ENCODE data around the gene CADM2.

Gene CADM2

DNA sequence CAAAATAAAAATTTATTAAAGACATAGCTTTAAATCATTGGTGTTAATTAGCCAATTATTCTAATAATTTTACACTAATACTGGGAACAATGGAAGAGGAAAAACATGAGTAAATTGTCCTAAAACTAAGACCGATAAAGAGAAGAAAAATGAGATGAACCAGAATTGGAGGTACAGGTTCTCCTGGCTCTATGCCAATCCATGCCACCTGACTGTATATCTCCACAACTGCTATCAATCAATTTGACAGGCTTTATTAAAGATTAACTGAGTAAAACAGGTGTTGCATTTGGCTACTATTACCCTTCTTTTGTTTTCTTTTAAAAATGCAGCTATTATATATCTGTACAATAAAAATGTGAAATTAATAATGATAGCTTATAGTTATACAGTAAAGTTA, 850.0 kb downstream of the CADM2 start:
- DNase-seq (ENCODE audit: low spot score), result no peak

DNA sequence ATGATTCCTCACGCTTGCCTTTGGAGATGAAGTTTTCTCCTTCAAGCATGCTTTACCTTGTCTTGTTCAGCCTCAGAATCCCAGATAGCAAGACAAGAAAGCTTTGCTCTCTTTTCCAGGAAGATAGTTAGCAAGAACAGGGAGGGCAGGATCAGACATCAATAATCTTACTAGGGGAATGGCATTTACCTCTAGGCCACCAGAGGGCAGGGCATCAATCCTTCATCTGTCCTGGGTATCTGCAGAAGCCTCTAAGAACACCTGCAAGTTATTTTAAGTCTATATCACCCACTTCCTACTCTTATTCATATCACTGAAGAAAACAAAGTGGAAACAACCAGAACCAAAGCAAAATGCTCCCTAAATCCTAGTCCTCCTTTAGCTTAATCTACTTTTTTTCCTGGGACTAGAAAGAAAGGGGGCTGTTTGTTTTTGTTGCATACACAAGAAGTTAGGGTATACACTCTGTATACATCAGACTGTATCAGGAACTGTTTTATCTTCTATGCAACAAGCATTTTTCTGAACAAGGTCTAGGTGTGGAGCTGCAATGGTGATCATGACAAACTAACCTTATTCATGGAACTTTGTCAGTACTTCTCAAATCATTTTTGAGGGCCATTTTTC, 862.5 kb downstream of the CADM2 start:
- peak; percentile 39 for DNase-seq (ENCODE audit: low spot score)

GRCh38 chr3:85835857-85836440, 877.2 kb downstream of the CADM2 start:
- no peak for DNase-seq (ENCODE audit: low spot score)

DNA sequence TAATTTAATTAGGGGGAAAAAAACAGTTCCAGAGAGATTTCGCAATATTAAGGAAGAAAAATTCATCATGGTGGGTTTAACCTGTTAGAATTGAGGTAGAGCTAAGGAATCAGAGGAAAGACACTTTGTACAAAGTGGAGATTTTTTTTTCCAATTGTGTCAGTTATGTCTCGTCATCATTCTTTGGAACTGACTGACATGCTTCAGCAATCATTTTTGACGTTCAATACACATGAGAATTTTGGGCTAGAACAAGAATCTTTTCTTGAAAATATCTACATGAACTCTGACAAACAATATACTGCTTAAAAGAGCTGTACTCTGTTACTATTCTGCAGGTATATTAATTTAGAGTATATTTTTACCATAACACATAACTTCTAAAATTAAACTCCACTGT, 878.6 kb downstream of the CADM2 start:
- DNase-seq (ENCODE audit: low spot score), result no peak

DNA sequence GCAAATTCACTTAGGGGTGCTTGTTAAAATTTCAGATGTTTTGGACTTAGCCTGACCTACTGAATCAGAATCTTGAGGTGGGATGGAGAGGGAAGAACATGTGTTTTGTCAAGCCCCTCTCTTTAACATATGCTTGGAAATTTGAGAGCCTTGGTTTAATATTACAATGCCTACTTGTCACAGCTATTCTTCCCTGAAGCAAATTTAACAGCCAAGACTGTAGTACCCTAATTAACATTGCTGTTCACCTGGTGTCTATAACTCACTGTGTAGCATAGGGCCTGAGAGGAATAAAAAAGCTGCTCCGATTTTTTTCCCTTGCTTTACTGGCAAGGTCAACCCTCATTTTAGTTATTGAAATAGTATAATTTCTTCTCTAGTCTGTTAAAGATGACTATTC, 880.1 kb downstream of the CADM2 start:
- DNase-seq (ENCODE audit: low spot score), result no peak

GRCh38 chr3:85842081-85842480, 883.3 kb downstream of the CADM2 start:
- no peak for DNase-seq (ENCODE audit: low spot score)

DNA sequence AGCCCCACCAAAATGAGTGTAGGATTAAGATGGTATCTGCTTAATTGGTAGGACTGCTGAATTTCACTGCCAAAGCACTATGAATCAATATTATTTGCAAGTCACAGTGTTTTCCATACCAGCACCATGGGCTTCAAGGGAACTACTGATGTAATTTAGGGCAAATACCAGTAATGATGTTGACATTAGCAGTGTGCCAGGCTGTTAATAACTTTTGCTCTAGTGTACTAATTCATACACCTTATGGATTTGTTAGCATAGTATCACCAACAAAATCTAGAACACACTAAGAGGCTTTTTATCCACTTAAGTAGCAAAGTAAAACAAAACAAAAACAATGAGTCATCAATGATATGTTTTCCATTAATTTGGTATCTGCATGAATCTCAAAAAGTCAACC, 888.2 kb downstream of the CADM2 start:
- DNase-seq (ENCODE audit: low spot score), result no peak

DNA sequence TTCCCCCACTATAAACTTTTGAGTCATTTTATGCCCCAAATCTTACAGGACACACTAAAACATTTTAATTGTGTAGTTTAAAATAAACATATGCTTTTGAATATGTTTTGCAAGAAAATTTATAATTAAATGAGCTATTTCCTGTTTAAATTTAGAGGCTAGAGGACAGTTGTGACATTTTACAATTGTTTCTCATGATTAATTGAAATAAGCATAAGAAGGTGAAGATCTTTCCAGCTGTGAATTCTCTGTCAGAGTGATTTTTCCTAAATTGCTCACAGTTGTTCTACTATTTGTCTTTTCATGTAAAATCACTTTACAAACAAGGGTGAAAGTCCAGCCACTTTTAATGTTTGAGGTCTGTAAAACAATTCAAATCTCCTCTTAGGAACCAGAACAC, 892.3 kb downstream of the CADM2 start:
- no peak for DNase-seq (ENCODE audit: low spot score)

- DNase-seq (ENCODE audit: low spot score), result no peak
Observed at GRCh38 chr3:85853805-85854204, 895.0 kb downstream of the CADM2 start.

- peak; percentile 77 for DNase-seq (ENCODE audit: low spot score)
Observed at GRCh38 chr3:85862893-85863455, 904.2 kb downstream of the CADM2 start.

DNA sequence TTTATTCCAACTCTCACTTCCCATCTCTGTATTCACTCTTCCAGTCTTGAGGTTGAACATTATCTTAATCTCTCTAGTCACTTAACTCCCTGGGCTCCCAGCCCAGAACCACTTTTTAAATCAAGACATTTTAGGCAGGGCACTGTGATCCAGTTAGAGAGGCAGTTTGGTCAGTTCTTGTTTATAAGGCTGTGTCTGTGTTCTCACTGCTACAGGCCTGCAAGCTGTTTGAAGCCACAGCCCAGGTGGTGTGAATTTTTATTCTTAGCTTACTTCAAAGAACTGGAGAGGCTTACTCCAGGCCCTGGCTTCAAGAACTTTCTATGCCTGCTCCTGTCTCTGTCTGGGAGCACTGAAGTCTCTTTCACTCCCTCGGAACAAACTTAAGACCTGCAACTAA, 906.1 kb downstream of the CADM2 start:
- no peak for DNase-seq (ENCODE audit: low spot score)

GRCh38 chr3:85867072-85867471, 908.3 kb downstream of the CADM2 start:
- no peak for DNase-seq (ENCODE audit: low spot score)

GRCh38 chr3:85875589-85875988, 916.8 kb downstream of the CADM2 start:
- DNase-seq (ENCODE audit: low spot score), result no peak

DNA sequence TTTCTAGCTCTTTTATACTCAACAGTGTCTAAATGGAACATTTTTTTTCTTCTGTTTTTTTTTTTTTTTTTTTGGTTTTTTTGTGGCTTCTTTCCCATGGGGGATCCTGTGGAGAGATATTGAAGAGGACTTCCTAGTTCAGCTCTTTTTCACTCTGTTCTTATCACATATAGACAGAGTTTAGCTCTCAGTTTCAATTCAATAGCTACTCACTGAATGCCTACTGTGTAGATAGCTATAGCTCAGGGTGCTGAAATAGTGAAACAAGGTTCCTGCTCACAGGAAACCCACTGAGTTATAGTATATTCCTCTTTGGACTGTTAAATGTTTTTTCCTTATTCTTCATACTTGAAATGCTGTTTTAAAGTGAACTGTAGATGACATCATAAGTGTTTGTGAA, 918.8 kb downstream of the CADM2 start:
- DNase-seq (ENCODE audit: low spot score), result no peak

GRCh38 chr3:85881833-85882393, 923.1 kb downstream of the CADM2 start:
- no peak for DNase-seq (ENCODE audit: low spot score)

DNA sequence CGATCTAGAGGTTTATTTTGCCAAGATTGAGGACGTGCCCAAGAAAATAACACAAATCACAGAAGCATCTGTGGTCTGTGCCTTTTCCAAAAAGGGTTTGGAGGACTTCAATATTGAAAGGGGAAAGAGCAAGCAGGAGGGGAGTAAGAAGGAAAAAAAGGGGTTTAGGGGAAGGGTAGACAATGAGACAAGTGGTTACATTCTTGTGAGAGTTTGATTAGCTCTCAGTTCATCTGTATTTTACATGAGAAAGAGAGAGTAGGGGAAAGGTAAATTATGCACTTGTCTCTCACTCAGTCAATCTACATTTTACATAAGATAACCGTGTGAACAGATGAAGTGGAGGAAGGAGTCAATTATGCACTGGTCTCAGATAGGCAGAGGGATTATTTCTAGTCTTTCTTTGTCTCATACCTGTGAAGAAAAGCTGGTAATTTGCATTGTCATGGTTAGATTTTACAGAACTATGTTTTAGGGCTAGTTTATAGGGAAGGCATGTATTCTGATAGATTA, 931.3 kb downstream of the CADM2 start:
- no peak for DNase-seq (ENCODE audit: low spot score)

GRCh38 chr3:85903434-85903833, 944.6 kb downstream of the CADM2 start:
- no peak for DNase-seq (ENCODE audit: low spot score)

- DNase-seq (ENCODE audit: low spot score), result no peak
Observed at GRCh38 chr3:85912980-85913379, 954.2 kb downstream of the CADM2 start.

DNA sequence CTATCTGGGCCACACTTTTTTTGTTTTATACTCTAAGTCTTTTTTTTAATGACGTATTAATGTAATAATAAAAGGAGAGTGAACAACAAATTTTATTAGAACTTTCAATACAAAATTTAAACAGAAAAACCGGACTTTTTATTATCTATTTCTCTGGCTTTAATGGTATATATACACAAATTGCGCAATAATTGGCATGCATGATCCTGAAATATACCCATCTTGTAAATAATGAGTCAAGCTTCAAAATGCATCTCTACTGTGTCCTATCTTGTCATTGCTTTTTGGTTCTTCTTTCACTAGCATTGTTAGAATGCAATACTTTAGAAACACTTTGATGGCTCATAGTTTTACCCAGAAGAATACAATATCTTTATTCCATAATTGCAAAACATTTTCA, 963.6 kb downstream of the CADM2 start:
- no peak for DNase-seq (ENCODE audit: low spot score)

DNA sequence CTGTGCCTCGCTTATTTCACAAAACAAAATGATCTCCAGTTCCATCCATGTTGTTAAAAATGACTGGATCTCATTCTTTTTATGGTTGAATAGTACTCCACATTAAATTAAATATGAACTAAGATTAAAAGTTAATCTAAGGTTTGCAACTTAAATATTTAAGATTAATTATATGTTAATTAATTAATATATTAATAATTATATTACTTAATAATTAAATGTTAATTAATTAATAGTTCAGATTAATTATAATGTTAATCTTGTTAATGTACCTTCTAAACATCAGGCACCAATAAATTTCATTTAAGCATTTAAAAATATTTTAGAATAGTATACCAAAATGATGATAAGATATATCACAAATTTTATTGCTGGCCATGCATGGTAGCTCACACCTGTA, 971.9 kb downstream of the CADM2 start:
- DNase-seq (ENCODE audit: low spot score), result no peak

DNA sequence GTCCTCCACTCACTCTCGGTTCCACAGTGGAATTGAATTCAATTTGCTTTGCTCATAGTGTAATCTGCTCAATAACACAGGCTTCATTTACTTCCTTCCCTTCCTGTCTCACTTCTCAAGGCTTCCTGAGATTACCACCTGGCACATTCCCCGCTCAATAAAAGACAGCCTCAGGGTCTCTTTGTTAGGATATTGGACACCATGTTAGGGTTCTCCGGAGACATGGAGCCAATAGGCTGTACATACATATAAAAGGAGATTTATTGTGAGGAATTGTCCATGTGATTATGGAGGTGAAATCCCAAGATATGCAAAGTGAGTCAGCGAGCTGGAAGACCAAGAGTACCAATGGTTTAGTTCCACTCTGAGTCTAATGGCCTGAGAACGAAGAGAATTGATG, 974.5 kb downstream of the CADM2 start:
- DNase-seq (ENCODE audit: low spot score), result no peak

DNA sequence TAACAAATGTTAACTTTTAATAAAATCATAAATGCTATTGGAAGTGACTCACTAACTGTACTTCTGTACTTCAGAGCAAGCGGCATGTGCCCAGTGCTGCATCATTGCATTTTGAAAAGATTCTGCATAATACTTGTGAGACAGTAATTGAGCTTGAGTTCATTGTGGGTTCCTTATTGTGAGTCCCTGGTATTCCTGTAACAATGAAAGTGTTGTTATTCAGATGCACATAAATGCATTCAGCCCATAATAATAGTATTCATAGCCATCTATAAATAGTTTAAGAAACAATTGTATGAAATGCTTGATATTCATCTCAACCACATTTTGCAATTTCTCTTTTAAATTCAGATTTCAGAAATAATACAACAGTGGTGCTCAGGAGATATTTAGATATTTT, 976.4 kb downstream of the CADM2 start:
- no peak for DNase-seq (ENCODE audit: low spot score)

GRCh38 chr3:85939074-85939482, 980.3 kb downstream of the CADM2 start:
- no peak for DNase-seq (ENCODE audit: low spot score)
